ENCODE measurements around the gene PRKAB1.

Gene PRKAB1

GRCh38 chr12:119668324-119668841 lies 450 bp downstream of the PRKAB1 start:
- no peaks in the 10 kb centered on the region for H3K36me3 ChIP-seq (replicated peaks; ENCODE audit: insufficient read depth, low read length)
- H3K9me3 ChIP-seq (replicated peaks; ENCODE audit: insufficient read depth, low read length), result no peaks in the 10 kb centered on the region
- peak overlapping the region; percentile 57 for H3K4me2 ChIP-seq (ENCODE audit: low read depth, low read length)
- peak overlapping the region; percentile 82 for H2AFZ ChIP-seq (ENCODE audit: low read length)
- peak overlapping the region; percentile 85 for H3K9ac ChIP-seq (ENCODE audit: low read length)
- peak overlapping the region; percentile 62; the same call in 1 of the 2 replicates for H3K27ac ChIP-seq (ENCODE audit: low read length)
- DNase-seq, result no peak
- TF ChIP-seq EZH2phosphoT487 (IDR thresholded peaks at IDR 0.05; ENCODE audit: low read length) (no peak), EZH2 (optimal IDR thresholded peaks at IDR 0.05; ENCODE audit: low read depth, low read length) (no peak)
- TF ChIP-seq, protein P1, sequence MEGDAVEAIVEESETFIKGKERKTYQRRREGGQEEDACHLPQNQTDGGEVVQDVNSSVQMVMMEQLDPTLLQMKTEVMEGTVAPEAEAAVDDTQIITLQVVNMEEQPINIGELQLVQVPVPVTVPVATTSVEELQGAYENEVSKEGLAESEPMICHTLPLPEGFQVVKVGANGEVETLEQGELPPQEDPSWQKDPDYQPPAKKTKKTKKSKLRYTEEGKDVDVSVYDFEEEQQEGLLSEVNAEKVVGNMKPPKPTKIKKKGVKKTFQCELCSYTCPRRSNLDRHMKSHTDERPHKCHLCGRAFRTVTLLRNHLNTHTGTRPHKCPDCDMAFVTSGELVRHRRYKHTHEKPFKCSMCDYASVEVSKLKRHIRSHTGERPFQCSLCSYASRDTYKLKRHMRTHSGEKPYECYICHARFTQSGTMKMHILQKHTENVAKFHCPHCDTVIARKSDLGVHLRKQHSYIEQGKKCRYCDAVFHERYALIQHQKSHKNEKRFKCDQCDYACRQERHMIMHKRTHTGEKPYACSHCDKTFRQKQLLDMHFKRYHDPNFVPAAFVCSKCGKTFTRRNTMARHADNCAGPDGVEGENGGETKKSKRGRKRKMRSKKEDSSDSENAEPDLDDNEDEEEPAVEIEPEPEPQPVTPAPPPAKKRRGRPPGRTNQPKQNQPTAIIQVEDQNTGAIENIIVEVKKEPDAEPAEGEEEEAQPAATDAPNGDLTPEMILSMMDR (IDR thresholded peaks at IDR 0.05; ENCODE audit: low read length), result no peak
- H3K79me2 ChIP-seq (ENCODE audit: low read length), result peaks cover 17% of the 10 kb centered on the region
- peak overlapping the region; percentile 93 for H3K4me3 ChIP-seq (ENCODE audit: low read length)
- no peaks in the 10 kb centered on the region for H3K27me3 ChIP-seq (replicated peaks; ENCODE audit: insufficient read depth, low read length)
- no peaks in the 10 kb centered on the region for H3K9me2 ChIP-seq (replicated peaks; ENCODE audit: insufficient read depth, low read length)
- H3K4me1 ChIP-seq (ENCODE audit: low read length), result 0 out of 2 replicates have a peak, but pooled peaks cover 4% of the 10 kb centered on the region
- no peaks in the 10 kb centered on the region for H4K20me1 ChIP-seq (ENCODE audit: insufficient read depth, low read length)
- H3F3A ChIP-seq (ENCODE audit: insufficient read depth, low read length), result peaks cover 4% of the 10 kb centered on the region; the same call in 1 of the 2 replicates

DNA sequence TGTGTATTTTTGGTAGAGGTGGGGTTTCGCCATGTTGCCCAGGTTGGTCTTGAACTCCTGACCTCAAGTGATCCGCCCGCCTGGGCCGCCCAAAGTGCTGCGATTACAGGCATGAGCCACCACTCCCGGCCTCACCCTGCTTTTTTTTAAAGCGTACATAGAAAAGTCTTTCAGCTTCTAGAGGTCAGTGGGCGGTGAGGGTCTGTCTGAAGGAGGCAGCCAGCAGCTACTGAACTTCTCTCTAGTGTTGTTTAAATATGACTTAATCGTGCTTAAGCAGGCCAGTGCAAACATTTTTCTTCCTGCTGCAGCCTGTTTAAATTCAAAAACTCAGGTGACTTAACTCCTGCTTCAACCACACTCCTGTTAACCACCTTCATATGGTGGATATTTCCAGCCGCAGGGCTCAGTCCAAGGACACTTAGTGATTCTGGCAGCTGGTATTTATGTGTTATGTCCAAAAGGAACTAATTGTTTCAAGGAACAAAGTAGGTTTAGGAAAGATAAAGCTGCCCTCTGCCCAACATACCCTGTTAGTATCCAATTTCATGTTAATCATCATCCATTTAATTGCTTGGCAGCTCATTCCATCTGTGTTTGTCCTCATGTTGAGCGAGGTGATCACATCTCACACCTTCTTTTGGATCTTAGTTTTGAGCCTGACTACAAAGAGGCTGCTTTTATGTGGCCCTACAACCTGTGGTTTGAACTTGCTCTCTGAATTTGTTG lies 2.0 kb downstream of the PRKAB1 start:
- H3K9ac ChIP-seq (ENCODE audit: low read length), result no peak overlapping the region
- no peak for DNase-seq
- H3K27ac ChIP-seq (ENCODE audit: low read length), result no peak overlapping the region
- TF ChIP-seq, protein P1 (IDR thresholded peaks at IDR 0.05; ENCODE audit: low read length), result no peak
- TF ChIP-seq EZH2phosphoT487 (IDR thresholded peaks at IDR 0.05; ENCODE audit: low read length), result no peak
- no peak for TF ChIP-seq EZH2 (optimal IDR thresholded peaks at IDR 0.05; ENCODE audit: low read depth, low read length)
- no peak overlapping the region for H3K4me3 ChIP-seq (ENCODE audit: low read length)
- no peak overlapping the region for H2AFZ ChIP-seq (ENCODE audit: low read length)
- H3F3A ChIP-seq (ENCODE audit: insufficient read depth, low read length), result peaks cover 4% of the 10 kb centered on the region; the same call in 1 of the 2 replicates
- no peak overlapping the region for H3K4me2 ChIP-seq (ENCODE audit: low read depth, low read length)
- no peaks in the 10 kb centered on the region for H3K9me2 ChIP-seq (replicated peaks; ENCODE audit: insufficient read depth, low read length)
- no peaks in the 10 kb centered on the region for H3K36me3 ChIP-seq (replicated peaks; ENCODE audit: insufficient read depth, low read length)
- H3K9me3 ChIP-seq (replicated peaks; ENCODE audit: insufficient read depth, low read length), result no peaks in the 10 kb centered on the region
- peaks cover 17% of the 10 kb centered on the region for H3K79me2 ChIP-seq (ENCODE audit: low read length)
- no peaks in the 10 kb centered on the region for H4K20me1 ChIP-seq (ENCODE audit: insufficient read depth, low read length)
- H3K4me1 ChIP-seq (ENCODE audit: low read length), result 0 out of 2 replicates have a peak, but pooled peaks cover 4% of the 10 kb centered on the region
- H3K27me3 ChIP-seq (replicated peaks; ENCODE audit: insufficient read depth, low read length), result no peaks in the 10 kb centered on the region

DNA sequence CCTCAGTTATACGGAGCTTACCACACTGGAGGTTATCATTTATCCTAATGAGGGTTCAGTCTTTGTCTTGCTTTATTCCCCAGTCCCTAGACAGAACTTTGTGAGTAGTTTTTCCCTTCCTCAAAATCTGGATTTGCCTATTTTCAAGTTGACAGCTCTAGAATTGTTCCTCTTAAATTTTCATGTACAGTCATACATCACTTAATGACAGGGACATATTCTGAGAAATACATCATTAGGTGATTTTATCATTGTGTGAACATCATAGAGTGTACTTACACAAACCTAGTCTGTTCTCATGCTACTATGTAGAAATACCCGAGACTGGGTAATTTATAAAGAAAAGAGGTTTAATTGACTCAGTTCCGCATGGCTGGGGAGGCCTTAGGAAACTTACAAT lies 3.1 kb downstream of the PRKAB1 start:
- no peak for DNase-seq
- H3K9ac ChIP-seq (ENCODE audit: low read length), result no peak overlapping the region
- no peaks in the 10 kb centered on the region for H3K9me3 ChIP-seq (replicated peaks; ENCODE audit: insufficient read depth, low read length)
- no peak overlapping the region for H3K4me3 ChIP-seq (ENCODE audit: low read length)
- H3K36me3 ChIP-seq (replicated peaks; ENCODE audit: insufficient read depth, low read length), result no peaks in the 10 kb centered on the region
- H3K9me2 ChIP-seq (replicated peaks; ENCODE audit: insufficient read depth, low read length), result no peaks in the 10 kb centered on the region
- no peaks in the 10 kb centered on the region for H3K27me3 ChIP-seq (replicated peaks; ENCODE audit: insufficient read depth, low read length)
- H2AFZ ChIP-seq (ENCODE audit: low read length), result no peak overlapping the region
- no peak overlapping the region for H3K4me2 ChIP-seq (ENCODE audit: low read depth, low read length)
- H3K27ac ChIP-seq (ENCODE audit: low read length), result no peak overlapping the region
- H3F3A ChIP-seq (ENCODE audit: insufficient read depth, low read length), result peaks cover 4% of the 10 kb centered on the region; the same call in 1 of the 2 replicates
- H3K79me2 ChIP-seq (ENCODE audit: low read length), result peaks cover 17% of the 10 kb centered on the region
- H3K4me1 ChIP-seq (ENCODE audit: low read length), result 0 out of 2 replicates have a peak, but pooled peaks cover 4% of the 10 kb centered on the region
- TF ChIP-seq, protein P1 (IDR thresholded peaks at IDR 0.05; ENCODE audit: low read length), result no peak
- TF ChIP-seq EZH2 (optimal IDR thresholded peaks at IDR 0.05; ENCODE audit: low read depth, low read length) (no peak), EZH2phosphoT487 (IDR thresholded peaks at IDR 0.05; ENCODE audit: low read length) (no peak)
- no peaks in the 10 kb centered on the region for H4K20me1 ChIP-seq (ENCODE audit: insufficient read depth, low read length)
